RWPE1 (cell line): ENCODE data around the gene CLIC3.
A peak's percentile ranks its signal among the peaks of the same experiment; 100 is the strongest.

Source experiments
- CTCF ChIA-PET: fragments of 350-600 bp; sonication (Branson Sonifier 250); formaldehyde crosslinking; extraction: SDS; loops from one replicate; lab custom pipeline; 2021; lab: Yijun Ruan, JAX
- POLR2A ChIA-PET: fragments of 400-600 bp; formaldehyde crosslinking; extraction: SDS; loops from one replicate; lab custom pipeline; 2020; ENCODE audit warnings: antibody characterized with exemption; ENCODE audit not compliant: low non-redundant PET; lab: Yijun Ruan, JAX
- DNase-seq: peaks from one replicate; pipeline ENCODE4 v3.0.0; 2012; ENCODE audit warnings: low spot score
- H3K27ac ChIP-seq: fragments of 450-650 bp; 2 replicates; pipeline ENCODE4 v1.5.1; 2017
- CTCF ChIP-seq: fragments of 450-650 bp; conservative IDR thresholded peaks from 2 replicates; pipeline ENCODE4 v1.5.1; 2017; ENCODE audit warnings: low read depth, mild to moderate bottlenecking

The CLIC3 gene

GRCh38 chr9:136947028-136947891 lies 49.1 kb downstream of the CLIC3 start:
- TF ChIP-seq CTCF, result no peak
- POLR2A ChIA-PET, result interaction anchor here (0.6 to 1.4 kb wide), 2 partner anchors 23 to 88 kb away, joined by 3 to 9 read pairs; no protein-coding TSS in a partner anchor
- CTCF ChIA-PET, result interaction anchor here (0.6 to 5.9 kb wide), 14 partner anchors 8 to 830 kb away, joined by 3 to 97 read pairs (median 4); partner anchors contain the start of genes NPDC1 and PAXX
- peak overlapping the region; percentile 89 for H3K27ac ChIP-seq
- no peak for DNase-seq

GRCh38 chr9:136946228-136947027 lies 49.9 kb downstream of the CLIC3 start:
- ChIA-PET POLR2A (interaction anchor here (0.8 kb wide), 1 partner anchor 46 kb away, joined by 3 read pairs; the partner anchor contains the start of gene PAXX), CTCF (interaction anchor here (0.6 to 5.9 kb wide), 6 partner anchors 50 to 156 kb away, joined by 3 to 97 read pairs (median 6); partner anchors contain the start of gene CLIC3)
- DNase-seq, result no peak
- no peak for TF ChIP-seq CTCF
- H3K27ac ChIP-seq, result peak overlapping the region; percentile 89

GRCh38 chr9:136945333-136946227 lies 50.8 kb downstream of the CLIC3 start:
- ChIA-PET POLR2A (interaction anchor here (0.8 kb wide), 1 partner anchor 47 kb away, joined by 3 read pairs; the partner anchor contains the start of gene PAXX), CTCF (interaction anchor here (0.8 to 5.9 kb wide), 3 partner anchors 51 to 91 kb away, joined by 3 to 97 read pairs (median 4); partner anchors contain the start of gene CLIC3)
- DNase-seq, result no peak
- no peak for TF ChIP-seq CTCF
- H3K27ac ChIP-seq, result peak overlapping the region; percentile 89
